ENCODE measurements around the gene ZNF792.

DNA sequence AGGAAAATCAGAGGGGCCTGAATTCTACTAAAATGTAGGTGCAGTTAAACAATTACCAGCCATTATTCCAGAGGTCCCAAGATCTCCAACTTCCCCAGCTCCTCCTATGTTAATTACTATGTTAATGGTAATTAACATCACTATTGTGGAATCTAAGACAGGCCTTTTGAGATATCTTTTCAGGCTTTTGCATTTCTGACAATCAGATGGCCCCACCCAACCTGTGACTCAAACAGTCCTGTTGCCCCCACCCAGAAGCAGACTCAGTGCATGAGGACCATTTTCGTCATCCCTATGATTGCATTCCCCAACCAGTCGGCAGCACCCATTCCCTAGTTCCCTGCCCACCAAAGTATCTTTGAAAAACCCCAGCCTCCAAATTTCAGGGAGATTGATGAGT, 45.8 kb downstream of the ZNF792 start:
- TF ChIP-seq, protein P1, sequence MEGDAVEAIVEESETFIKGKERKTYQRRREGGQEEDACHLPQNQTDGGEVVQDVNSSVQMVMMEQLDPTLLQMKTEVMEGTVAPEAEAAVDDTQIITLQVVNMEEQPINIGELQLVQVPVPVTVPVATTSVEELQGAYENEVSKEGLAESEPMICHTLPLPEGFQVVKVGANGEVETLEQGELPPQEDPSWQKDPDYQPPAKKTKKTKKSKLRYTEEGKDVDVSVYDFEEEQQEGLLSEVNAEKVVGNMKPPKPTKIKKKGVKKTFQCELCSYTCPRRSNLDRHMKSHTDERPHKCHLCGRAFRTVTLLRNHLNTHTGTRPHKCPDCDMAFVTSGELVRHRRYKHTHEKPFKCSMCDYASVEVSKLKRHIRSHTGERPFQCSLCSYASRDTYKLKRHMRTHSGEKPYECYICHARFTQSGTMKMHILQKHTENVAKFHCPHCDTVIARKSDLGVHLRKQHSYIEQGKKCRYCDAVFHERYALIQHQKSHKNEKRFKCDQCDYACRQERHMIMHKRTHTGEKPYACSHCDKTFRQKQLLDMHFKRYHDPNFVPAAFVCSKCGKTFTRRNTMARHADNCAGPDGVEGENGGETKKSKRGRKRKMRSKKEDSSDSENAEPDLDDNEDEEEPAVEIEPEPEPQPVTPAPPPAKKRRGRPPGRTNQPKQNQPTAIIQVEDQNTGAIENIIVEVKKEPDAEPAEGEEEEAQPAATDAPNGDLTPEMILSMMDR (IDR thresholded peaks at IDR 0.05) = no peak
- TF ChIP-seq FOSL2 (IDR thresholded peaks at IDR 0.05; ENCODE audit: borderline replicate concordance, low read depth) (no peak), POLR2AphosphoS5 (IDR thresholded peaks at IDR 0.05; ENCODE audit: low read depth, low read length) (no peak), GATA2 (CRISPR knock-in tag; IDR thresholded peaks at IDR 0.05) (no peak), YY1 (IDR thresholded peaks at IDR 0.05; ENCODE audit: low read depth) (no peak), EP300 (IDR thresholded peaks at IDR 0.05; ENCODE audit: borderline replicate concordance in 1 of 2, low read depth in 1 of 2, low read length in 1 of 2) (no peak), TAF1 (IDR thresholded peaks at IDR 0.05; ENCODE audit: borderline replicate concordance, low read depth, low read length) (no peak), IRF3 (IDR thresholded peaks at IDR 0.05; ENCODE audit: low read depth, low read length) (no peak)
- TF ChIP-seq, protein P2, sequence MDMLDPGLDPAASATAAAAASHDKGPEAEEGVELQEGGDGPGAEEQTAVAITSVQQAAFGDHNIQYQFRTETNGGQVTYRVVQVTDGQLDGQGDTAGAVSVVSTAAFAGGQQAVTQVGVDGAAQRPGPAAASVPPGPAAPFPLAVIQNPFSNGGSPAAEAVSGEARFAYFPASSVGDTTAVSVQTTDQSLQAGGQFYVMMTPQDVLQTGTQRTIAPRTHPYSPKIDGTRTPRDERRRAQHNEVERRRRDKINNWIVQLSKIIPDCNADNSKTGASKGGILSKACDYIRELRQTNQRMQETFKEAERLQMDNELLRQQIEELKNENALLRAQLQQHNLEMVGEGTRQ (IDR thresholded peaks at IDR 0.05; ENCODE audit: borderline replicate concordance, low read depth, low read length) = no peak

Measured in SK-N-SH (cell line).